ENCODE data around the gene RNF41. TPM values are rescaled to one million over a fixed set of nuclear protein-coding genes. Genes with fewer than 3 reads are reported as not detected.

RNF41 gene
- total RNA-seq, 1 donor from 2014 or later, result 33.7 TPM

DNA sequence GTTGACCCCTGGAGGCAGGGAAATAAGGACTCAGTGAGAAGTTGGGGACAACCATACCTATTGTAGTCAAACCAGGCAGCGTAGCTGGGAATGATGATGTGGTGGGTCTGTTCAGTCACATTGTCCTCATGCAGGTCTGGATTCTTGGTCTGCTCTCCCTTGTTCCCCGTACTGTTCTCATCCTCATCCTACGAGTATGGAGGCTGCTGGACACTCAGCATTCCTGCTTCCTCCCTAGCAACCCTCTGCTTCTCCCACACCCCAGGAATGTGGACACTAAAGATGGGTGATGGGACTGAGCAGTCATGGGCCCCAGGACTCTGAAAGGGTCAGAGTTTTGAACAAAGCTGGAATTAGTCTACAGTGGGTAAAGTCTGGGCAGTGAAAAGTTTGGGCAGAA, 43.4 kb downstream of the RNF41 start:
- no peaks in the 10 kb centered on the region for H3K4me1 Mint-ChIP-seq (ENCODE audit: unreplicated experiment)
- no peaks in the 10 kb centered on the region for H3K27me3 Mint-ChIP-seq
- TF ChIP-seq CTCF (conservative IDR thresholded peaks at IDR 0.05), result no peak
- H3K4me3 Mint-ChIP-seq, result no peak overlapping the region
- H3K36me3 Mint-ChIP-seq, result peaks cover 55% of the 10 kb centered on the region
- no peak overlapping the region for H3K27ac Mint-ChIP-seq
- no peaks in the 10 kb centered on the region for H3K9me3 Mint-ChIP-seq
- DNase-seq (ENCODE audit: extremely low spot score, unreplicated experiment), result no peak

- Mint-ChIP-seq H3K4me3 (no peak overlapping the region), H3K27me3 (no peaks in the 10 kb centered on the region), H3K9me3 (no peaks in the 10 kb centered on the region), H3K4me1 (ENCODE audit: unreplicated experiment) (no peaks in the 10 kb centered on the region), H3K27ac (no peak overlapping the region), H3K36me3 (peaks cover 34% of the 10 kb centered on the region)
- no peak for TF ChIP-seq CTCF (conservative IDR thresholded peaks at IDR 0.05)
- no peak for DNase-seq (ENCODE audit: extremely low spot score, unreplicated experiment)
These were observed 48.9 kb downstream of the RNF41 start for GRCh38 chr12:56172839-56173238.

GRCh38 chr12:56169229-56169759, 52.4 kb downstream of the RNF41 start:
- no peak for TF ChIP-seq CTCF (conservative IDR thresholded peaks at IDR 0.05)
- DNase-seq (ENCODE audit: extremely low spot score, unreplicated experiment), result no peak
- Mint-ChIP-seq H3K27ac (peak overlapping the region; percentile 44), H3K9me3 (no peaks in the 10 kb centered on the region), H3K36me3 (peaks cover 30% of the 10 kb centered on the region), H3K4me1 (ENCODE audit: unreplicated experiment) (peaks cover 5% of the 10 kb centered on the region), H3K27me3 (no peaks in the 10 kb centered on the region), H3K4me3 (no peak overlapping the region)

- Mint-ChIP-seq H3K4me3 (no peak overlapping the region), H3K27me3 (no peaks in the 10 kb centered on the region)
- no peak for TF ChIP-seq CTCF (conservative IDR thresholded peaks at IDR 0.05)
These were observed 56.4 kb downstream of the RNF41 start for GRCh38 chr12:56165369-56165768.

GRCh38 chr12:56164345-56164729, 57.4 kb downstream of the RNF41 start:
- Mint-ChIP-seq H3K27me3 (no peaks in the 10 kb centered on the region), H3K9me3 (no peaks in the 10 kb centered on the region), H3K4me1 (ENCODE audit: unreplicated experiment) (peaks cover 35% of the 10 kb centered on the region), H3K27ac (peak overlapping the region; percentile 100), H3K4me3 (peak overlapping the region; percentile 22), H3K36me3 (peaks cover 52% of the 10 kb centered on the region)
- DNase-seq (ENCODE audit: extremely low spot score, unreplicated experiment), result no peak
- TF ChIP-seq CTCF (conservative IDR thresholded peaks at IDR 0.05), result no peak

More at GRCh38 chr12:56165369-56165768, 56.4 kb downstream of the RNF41 start:
- Mint-ChIP-seq H3K27ac (peak overlapping the region; percentile 82), H3K36me3 (peaks cover 47% of the 10 kb centered on the region), H3K9me3 (no peaks in the 10 kb centered on the region), H3K4me1 (ENCODE audit: unreplicated experiment) (peaks cover 25% of the 10 kb centered on the region)
- DNase-seq (ENCODE audit: extremely low spot score, unreplicated experiment), result no peak

All from type B pancreatic cell (in vitro differentiated cells).